Stimulated activated CD8-positive, alpha-beta memory T cell treated with anti-CD3 and anti-CD28 coated beads, Interleukin-4, amount 100 ng/mL, for 24 hours (primary cell): ENCODE results near the gene DIPK1B.

Experiments used
- DNase-seq: peaks from one replicate; pipeline ENCODE4 v3.0.0-alpha.2; 2020; ENCODE audit warnings: low read depth

The DIPK1B gene

DNA sequence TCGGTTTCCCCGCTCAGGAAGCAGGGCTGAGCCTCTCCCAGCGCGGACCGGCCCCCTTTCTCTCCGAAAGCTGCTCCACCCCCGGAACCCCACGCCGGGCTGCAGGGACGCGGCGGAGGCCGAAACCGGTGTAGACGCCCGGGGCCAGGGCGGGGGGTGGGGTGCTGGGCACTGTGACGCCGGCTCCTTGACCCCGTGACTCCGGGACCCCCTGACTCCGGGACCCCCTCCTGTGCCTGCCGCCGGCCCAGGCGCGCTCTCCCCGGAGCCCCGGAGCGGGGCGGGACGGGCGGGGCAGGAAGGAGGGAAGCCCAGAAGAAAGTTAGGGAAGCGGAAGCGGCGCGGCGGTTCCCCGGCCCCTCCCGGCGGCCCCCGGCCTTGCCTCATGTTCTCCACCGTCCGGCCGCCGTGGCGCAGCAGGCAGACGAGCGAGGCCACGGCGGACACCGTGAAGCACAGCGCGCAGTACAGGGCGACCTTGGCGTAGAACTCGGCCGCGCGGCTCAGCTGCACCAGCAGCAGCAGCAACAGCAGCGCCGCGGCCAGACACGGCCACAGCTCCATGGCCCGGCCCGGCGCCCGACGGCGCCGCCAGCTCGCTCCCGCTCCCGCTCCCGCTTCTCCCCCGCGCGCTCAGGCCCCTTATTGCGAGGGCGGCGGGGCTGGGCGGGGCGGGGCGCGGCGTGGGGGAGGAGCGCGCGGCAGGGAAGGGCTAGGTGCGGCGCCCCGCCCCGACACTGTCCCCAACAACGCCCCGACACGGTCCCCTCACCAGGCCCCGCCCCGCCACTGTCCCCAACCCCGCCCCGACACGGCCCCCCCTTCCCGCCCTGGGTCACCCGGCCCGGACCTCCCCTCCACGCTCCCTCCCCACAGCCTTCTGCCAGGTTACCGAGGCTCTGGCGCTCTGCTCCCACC lies 25.3 kb upstream of the DIPK1B start, which contains the start of gene AGPAT2:
Gene AGPAT2 (minus strand): TSS at position 664 of the 918 bp plus-strand sequence. CDS start 100 bp downstream, at position 564.
- peak; percentile 41 for DNase-seq

DNA sequence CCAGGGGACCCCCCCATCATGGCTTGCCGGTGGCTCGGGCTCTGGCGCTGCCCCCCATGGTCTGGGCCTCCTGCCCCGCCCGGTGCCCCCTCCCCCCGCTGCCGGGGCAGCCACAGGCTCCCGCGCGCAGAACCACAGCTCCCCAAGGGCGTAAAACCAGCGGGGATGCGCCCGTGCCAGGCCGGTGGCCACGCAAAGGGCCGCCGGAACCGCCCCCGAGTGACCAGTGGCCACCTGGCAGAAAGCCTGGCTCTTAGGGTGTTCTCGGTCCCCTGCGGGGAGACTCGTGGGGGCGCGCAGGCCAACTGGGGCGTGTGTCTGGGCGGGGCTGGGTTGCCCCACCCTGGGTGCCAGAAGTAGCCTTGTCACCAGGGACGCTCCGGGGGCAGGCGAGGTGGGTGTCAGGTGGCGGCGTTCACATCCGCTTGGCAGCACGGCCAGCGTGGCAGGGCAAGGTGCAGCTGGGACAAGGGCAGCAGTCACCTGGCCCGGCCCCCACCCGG lies 24.6 kb upstream of the DIPK1B start:
- DNase-seq = no peak

DNA sequence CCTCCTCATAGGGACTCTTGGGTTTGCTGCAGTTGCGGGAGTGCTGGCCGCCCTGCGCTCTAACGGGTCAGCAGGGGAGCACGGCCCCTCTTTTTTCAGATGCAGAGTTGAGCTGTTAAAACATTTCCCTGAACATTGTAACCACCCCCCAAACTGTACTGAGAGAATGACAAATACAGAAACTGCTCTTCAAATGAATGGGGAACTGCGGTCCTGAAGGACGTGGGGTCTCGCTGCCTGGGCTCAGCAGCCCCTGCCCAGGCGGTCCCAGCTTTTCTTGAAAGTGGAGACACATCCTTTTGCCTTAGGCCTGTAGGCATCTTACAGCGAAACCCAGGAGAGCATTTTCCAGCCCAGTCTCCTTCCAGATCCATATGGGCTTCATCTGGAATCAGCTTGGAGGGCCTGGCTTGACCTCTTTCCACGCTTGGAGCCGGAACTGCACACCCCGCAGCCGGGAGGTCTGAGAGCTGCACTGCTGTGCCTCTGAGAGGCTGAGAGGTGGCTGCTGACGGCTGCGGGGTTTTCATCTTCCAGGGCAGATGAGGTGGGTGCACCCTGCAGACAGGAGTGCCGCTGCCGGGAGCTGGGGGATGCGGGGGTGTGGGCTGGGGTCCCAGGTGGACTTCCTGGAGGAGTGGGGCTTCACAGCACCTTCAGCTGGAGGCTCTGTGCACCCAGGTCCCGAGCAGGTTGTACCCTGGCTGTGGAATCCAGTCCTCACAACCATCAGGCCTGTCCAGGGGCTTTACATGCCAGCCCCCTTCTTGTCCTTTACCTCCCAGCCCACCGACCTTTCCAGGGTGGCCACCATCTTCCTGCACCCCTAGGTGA lies 23.9 kb upstream of the DIPK1B start:
- no peak for DNase-seq

DNA sequence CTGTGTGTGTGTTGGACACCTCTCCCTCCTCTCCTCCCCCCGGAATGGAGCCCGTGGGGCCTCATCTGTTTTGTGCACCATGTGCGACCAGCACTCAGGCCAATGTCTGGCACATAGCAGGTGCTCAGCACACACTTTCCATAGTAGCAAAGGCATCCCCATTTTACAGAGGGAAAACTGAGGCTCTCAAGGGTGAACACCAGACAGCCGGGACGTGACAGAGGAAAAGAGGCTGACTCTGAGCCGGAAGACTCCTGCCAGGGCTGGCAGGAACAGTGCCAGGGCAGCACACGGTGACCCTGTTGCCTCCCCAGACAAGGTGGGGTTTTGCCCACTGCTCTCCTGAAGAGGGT lies 23.3 kb upstream of the DIPK1B start:
- no peak for DNase-seq

DNA sequence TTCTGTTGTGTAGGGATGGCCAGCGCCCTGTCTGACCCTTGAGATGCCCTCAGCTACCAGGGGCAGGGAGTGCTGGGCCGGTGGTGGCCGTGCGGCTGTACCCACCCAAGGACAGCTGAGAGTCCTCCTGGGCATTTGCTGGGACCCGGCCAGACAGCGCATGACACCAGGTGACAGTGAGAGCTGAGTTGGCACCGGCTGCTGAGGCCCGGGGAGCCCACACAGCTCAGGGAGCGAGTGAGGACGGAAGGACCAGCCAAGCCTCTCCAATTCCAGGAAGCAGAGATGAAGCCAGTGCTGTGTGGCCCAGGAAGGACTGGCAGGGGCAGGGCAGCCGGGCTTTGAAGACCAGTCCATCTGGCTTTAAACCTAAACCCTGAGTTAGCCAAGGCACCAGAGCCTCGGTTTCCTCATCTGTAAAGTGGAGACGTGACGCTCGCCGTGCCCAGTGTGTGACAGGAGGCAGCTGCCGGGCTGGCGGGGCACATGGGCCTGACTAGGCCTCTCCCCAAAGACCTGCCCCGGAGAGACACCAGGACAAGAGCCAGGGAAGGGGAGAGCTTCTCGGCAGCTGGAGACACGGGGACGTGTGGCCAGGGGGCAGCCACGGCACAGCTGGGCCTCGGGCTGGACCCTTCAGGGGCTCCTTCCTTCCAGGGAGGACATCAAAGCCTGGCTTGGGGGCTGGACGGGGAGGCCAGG lies 22.1 kb upstream of the DIPK1B start:
- no peak for DNase-seq

DNA sequence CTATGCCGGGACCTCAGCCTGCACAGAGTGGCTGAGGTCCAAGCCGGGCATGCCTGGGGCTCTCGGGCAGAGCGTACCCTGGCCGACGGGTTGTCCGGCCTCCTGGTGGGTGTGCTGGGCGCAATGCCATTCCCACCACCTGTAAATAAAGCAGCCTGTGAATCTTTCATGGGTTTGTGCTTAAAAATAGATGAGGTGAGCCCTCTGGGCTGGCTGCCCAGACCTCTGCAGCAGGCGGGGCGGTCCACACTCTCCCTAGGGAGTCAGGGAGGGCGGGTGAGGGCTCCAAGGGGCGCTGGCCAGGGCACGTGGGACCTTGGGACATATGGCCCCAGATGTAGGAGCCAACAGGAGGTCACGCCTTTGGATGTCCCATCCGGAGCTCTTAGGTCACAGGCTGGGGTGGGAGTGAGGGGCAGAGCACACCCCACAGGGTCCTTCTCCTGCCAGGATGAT lies 21.5 kb upstream of the DIPK1B start:
- DNase-seq = no peak

DNA sequence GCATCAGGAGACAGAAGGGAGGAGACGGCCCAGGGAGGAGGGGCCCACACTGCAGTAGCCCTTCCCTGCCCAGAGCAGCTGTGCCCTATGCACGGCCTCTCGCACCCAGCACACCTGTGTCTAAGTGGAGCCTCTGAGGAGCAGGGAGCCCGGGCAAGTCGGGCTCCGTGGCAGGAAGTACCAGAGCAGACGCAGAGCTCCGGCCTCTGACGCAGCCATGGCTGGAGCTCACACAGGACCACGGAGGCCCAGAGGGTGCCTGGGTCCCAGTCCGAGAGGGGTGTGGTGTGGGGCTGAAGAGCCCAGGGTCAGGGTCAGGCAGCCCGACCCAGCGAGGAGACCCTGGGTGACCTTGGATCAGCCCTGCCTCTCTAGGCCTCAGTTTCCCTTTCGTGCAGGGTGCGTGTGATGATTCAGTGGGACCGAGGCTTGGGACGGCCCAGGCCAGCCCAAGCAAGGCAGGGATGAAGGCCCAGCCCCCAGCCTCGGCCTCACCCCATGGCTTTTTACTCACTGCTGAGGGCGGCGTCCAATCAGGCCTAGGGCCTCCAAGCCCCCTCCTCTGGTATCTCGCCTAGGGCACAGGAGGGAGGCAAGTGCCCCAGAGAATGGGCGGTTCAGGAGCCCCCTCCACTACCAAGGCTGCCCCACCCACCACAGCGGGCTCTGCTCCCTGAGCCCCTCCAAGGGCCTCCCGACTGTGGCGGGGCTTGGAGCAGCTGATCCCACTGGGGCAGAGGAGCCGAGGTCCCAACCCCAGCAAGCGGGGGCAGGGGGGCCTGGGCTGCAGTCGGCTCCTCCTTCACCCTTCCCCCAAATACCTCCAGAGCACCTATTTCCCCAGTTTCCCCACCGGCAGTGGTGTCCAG lies 20.8 kb upstream of the DIPK1B start:
- DNase-seq = no peak

DNA sequence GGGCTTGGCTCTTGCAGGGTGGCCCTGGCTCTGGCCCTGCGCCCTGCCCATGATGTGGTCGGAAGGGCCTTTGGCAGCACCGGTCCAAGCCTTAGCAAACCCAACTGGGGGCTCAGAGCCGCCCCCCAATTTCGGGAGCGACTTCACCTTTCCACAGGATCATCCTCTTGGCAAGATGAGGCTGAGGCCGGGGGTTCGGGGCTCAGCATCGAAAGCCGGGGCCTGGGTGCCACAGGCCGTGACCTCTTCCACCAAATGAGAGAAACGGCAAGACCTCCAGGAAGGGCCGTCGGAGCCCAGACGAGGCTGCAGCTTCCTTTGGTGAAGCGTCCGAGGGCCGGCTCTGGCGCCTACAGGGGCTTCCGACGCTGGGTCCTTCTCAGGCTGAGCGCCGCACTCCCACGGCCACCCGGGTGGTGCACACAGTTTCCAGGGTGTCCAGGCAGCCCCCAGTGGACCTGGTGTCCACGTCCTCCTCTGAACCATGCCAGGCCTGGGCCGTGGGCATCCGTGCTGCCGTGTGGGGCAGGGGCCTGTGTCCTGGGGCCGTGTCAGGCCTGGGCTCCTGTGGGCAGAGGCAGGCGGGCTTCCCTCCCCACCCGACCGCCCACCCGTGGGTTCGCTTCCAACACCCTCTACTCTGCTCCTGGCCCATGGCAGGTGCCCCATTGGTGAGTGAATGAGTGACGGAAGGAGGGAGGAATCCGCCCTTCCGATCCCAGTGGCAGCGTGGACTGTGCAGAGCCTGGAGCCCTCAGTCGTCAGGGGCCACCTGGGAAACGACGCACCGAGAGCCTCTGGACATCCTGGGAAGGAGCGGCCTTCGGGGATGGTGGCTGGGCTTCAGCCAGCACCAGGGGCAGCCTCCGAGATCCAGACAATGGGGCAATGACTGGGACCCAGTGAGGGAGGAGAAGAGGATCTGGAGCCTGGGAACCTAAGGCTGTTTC lies 19.9 kb upstream of the DIPK1B start:
- no peak for DNase-seq

DNA sequence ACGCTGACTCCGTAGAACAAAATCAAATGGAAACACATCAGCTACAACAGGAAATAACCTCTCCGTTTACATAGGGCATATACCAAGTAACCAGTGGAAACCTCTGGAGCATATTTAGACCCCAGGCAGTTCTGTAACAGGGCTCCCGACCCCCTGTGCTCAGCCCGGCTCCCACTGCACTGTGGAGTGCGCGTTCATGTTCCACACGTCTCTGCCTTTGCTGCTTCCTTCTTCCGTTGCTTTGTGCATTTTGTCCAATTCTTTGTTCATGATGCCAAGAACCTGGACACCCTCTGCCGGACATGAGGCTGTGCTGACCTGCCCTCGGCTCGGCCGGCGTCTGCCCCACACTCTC lies 19.3 kb upstream of the DIPK1B start:
- no peak for DNase-seq

DNA sequence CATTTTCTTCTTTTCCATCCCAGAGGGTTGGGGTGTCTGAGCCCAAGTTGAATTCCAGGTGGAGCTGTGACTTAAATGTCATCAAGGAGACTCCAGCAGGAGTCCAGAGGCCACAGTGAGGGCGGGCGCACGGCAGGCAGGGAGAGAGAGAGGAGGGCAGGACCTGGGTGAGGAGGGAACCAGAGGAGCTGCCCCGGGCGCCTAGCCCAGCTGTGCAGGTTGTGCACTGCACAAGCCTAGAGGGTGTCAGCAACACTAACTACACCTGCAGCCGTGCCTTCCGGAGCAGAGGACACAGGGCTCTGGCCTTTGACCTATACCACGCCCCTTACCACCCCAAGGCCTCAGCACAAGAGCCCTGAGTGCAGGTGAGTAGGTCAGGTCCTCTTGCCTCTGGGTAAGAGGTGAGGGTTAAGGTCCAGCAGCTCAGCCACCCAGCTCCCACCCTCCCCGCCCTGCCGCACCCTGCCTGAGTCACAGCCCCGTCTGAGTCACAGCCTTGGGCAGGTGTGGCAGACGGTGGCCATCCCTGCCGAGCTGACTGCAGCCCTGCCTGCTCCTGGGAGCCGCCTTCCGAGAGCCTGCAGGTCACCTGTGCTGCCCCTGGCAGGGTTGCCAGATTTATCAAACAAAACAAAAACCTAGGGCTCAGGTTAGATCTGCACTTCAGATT lies 18.7 kb upstream of the DIPK1B start:
- no peak for DNase-seq

DNA sequence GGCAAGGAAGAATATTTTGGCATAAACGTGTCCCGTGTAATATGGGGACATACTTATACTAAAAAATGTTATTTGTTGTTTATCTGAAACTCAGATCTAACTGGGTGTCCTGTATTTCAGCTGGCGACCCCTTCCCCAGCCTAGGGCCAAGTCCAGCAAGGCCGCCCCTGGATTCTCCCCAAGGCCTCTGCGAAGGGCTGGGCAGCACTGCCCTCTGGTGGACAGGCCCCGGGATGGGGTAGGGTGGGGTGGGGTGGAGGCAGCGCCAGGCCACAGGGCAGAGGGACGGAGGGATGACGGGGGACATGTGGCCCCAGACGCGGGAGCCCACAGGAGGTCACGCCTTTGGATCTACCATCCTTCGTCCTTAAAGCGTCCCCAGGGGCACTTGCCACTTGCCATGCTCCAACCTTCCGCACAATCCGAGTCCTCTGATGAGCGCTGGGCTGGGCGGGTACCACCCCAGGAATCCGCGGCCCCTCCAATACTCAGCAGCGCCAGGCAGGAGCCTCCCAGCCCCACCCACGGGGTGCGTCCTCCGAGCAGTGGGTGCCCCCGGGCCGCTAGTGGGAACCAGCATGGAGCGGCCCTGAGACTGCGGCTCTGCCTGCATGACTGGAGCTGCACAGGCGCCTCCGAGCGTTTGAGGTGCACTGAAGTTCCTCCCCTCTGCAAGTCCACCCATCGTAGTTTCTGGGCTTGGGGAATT lies 18.1 kb upstream of the DIPK1B start:
- DNase-seq = no peak

DNA sequence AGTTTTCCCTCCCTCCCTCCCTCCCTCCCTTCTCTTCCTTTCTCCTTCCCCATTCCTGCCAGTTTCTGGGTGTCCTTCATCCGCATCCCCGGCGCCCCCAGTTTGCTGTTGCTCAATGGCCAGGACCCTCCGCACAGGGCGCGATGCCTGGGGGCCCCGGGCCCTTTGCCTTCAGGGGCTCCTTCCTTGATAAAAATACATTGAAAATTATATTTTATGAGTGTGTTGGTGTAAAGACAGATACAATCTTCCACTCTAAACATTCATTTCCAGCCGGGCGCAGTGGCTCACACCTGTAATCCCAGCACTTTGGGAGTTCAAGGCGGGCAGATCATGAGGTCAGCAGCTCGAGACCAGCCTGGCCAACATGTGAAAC lies 17.5 kb upstream of the DIPK1B start:
- DNase-seq = no peak

DNA sequence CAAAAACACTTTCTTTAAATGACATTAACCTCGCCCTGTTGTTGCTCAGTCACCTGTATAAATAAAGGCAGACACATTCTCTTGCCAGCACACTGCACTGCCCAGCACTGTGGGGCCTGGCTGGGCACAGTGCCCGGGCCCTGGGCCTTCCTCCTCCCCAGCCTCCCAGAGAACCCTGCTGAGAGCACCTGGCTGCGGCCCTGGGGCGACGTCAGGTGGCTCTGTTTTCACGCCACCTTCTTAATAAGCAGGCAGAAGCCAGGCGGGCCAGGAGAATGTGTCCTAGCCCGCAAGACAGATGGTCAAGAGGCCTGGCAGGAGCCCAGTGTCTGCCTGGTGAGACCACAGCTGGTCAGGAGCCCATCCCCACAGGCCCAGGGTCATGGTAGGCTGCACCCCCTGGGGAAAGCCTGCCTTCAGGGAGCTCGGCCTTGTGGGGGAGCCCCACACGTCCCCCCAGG lies 16.9 kb upstream of the DIPK1B start:
- DNase-seq = no peak

DNA sequence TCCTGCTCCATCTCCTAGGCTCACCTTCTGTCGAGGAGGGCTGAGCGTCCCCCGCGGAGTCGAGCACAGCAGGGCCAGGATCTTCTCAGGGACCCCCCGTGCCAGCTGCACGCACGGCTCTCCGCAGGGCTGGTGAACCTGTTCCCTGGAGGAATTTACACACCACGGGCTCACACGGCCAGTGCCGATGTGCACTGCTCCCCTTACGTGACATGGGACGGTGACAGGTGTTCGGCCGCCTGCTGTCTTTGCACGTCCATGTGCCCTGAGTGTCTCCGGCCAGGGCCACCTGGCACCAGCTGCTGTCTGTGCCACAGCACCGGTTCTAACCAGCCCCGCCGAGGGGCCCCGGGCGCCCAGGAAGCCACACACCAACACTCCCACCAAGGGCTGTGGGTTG lies 16.4 kb upstream of the DIPK1B start:
- no peak for DNase-seq

DNA sequence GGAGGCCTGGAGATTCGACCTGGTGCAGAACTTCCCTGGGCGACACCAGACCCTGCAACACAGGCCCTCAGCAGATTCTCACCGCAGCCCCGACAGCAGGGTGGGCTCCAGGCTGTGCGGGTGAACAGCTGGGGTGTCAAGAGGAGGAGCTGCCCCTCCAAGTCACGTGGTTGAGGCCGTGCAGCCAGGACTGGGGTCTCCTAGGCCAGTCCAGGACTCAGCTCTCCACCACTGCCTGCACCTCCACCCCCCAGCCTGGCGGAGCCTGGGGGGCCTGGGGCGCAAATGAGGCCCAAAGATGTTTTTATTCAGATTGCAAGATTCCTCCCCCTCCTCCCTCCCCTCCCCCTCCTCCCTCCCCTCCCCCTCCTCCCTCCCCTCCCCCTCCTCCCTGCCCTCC lies 15.9 kb upstream of the DIPK1B start:
- no peak for DNase-seq

DNA sequence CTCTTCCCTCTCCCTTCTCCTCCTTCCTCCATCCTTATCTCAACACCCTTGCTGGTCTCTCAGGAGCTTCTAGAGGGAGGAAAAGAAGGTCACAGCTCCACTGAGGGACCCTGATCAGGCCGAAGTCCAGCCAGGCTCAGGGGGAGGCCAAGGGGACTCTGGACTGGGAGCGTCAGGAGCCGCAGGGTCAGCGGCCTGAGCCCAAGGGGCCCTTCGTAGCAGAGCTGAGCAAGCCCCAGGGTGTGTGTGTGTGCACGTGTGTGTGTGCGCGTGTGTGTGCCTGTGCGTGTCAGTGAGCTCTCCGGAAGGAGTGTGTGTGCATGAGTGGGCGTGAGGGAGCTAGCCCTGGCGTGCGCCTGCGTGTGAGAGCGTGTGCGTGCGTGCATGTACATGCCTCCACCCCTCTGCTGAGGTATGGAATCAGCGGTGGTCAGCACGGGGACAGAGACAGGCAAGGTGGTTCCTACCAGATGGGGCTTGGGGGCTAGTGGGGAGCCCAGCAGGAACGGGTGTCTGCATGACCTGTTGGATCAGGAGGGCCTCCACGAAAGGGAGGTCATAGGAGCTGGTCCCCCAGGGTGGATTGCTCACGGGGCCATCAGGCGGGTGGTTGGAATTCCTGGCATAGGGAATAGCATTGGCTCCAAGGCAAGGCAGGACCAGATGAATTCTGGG lies 15.1 kb upstream of the DIPK1B start:
- no peak for DNase-seq

DNA sequence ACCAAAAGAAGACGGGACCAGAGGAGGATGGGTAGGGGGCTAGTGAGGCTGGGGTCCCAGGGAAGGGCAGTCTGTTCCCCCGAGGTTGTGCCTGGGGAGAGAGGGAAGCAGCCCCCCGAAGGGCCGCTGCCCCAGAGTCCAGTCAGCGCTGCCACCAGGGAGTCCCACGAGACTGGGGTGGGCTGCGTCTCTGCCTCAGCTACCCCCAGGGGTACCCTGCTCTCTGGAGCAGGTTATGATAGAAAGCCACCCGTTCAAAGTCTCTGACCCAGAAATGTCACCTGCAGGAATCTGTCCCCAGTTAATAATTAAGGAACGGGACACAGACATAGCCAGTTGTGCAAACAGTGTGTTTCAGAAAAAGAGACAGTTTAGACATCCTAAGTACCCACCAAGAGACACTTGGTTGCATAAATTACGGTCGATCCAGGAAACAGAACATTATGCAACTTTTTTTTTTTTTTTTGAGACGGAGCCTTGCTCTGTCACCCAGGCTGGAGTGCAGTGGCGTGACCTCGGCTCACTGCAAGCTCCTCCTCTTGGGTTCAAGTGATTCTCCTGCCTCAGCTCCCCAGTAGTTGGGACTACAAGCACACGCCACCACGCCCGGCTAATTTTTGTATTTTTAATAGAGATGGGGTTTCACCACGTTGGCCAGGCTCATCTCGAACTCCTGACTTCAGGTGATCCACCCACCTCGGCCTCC lies 14.4 kb upstream of the DIPK1B start:
- DNase-seq = no peak
